ENCODE measurements around the gene NPAS2. TPM values are rescaled to one million over a fixed set of nuclear protein-coding genes. Genes with fewer than 3 reads are reported as not detected.

Gene NPAS2
- total and polyA plus RNA-seq, 2 experiments from 2014 or later: 0.55 to 0.89 TPM

- no peaks in the 10 kb centered on the region for H3K9me3 ChIP-seq (ENCODE audit: low read depth)
- no peak overlapping the region for H3K27ac ChIP-seq
- no peaks in the 10 kb centered on the region for H3K36me3 ChIP-seq
- TF ChIP-seq CTCF (IDR thresholded peaks at IDR 0.05; ENCODE audit: low read depth, low read length): no peak
- no peak overlapping the region for H3K4me3 ChIP-seq
- H3K4me1 ChIP-seq (ENCODE audit: low read depth): no peaks in the 10 kb centered on the region
- no peak for DNase-seq (ENCODE audit: low read depth in 1 of 2, low spot score in 1 of 2)
- H3K27me3 ChIP-seq: no peaks in the 10 kb centered on the region
Observed at GRCh38 chr2:100894796-100895156, 74.8 kb downstream of the NPAS2 start.

- no peak for DNase-seq (ENCODE audit: low read depth in 1 of 2, low spot score in 1 of 2)
- Histone ChIP-seq H3K4me3 (no peak overlapping the region), H3K36me3 (no peaks in the 10 kb centered on the region), H3K4me1 (ENCODE audit: low read depth) (no peaks in the 10 kb centered on the region), H3K27me3 (no peaks in the 10 kb centered on the region), H3K27ac (no peak overlapping the region), H3K9me3 (ENCODE audit: low read depth) (no peaks in the 10 kb centered on the region)
- no peak for TF ChIP-seq CTCF (IDR thresholded peaks at IDR 0.05; ENCODE audit: low read depth, low read length)
Observed at GRCh38 chr2:100895402-100895801, 75.5 kb downstream of the NPAS2 start.

- Histone ChIP-seq H3K4me3 (no peak overlapping the region), H3K27ac (no peak overlapping the region), H3K4me1 (ENCODE audit: low read depth) (no peaks in the 10 kb centered on the region), H3K27me3 (no peaks in the 10 kb centered on the region), H3K36me3 (no peaks in the 10 kb centered on the region), H3K9me3 (ENCODE audit: low read depth) (no peaks in the 10 kb centered on the region)
- no peak for TF ChIP-seq CTCF (IDR thresholded peaks at IDR 0.05; ENCODE audit: low read depth, low read length)
- no peak for DNase-seq (ENCODE audit: low read depth in 1 of 2, low spot score in 1 of 2)
Observed at GRCh38 chr2:100895934-100896685, 76.2 kb downstream of the NPAS2 start.

GRCh38 chr2:100898035-100898665, 78.2 kb downstream of the NPAS2 start:
- no peak for TF ChIP-seq CTCF (IDR thresholded peaks at IDR 0.05; ENCODE audit: low read depth, low read length)
- Histone ChIP-seq H3K27me3 (no peaks in the 10 kb centered on the region), H3K27ac (no peak overlapping the region), H3K36me3 (no peaks in the 10 kb centered on the region), H3K9me3 (ENCODE audit: low read depth) (no peaks in the 10 kb centered on the region), H3K4me3 (no peak overlapping the region), H3K4me1 (ENCODE audit: low read depth) (no peaks in the 10 kb centered on the region)
- DNase-seq (ENCODE audit: low read depth in 1 of 2, low spot score in 1 of 2): no peak

GRCh38 chr2:100900156-100900795, 80.3 kb downstream of the NPAS2 start:
- Histone ChIP-seq H3K27ac (no peak overlapping the region), H3K36me3 (no peaks in the 10 kb centered on the region), H3K9me3 (ENCODE audit: low read depth) (no peaks in the 10 kb centered on the region), H3K4me3 (no peak overlapping the region), H3K27me3 (no peaks in the 10 kb centered on the region), H3K4me1 (ENCODE audit: low read depth) (peaks cover 5% of the 10 kb centered on the region)
- no peak for DNase-seq (ENCODE audit: low read depth in 1 of 2, low spot score in 1 of 2)
- no peak for TF ChIP-seq CTCF (IDR thresholded peaks at IDR 0.05; ENCODE audit: low read depth, low read length)

All from cardiac muscle cell (in vitro differentiated cells and primary cell).